SU-DHL-6 (cell line): Measurements from ENCODE around the gene ASCC2.

Experiments used
- H2AFZ ChIP-seq: fragments of 200-600 bp; sonication (generic); 2 replicates; pipeline ENCODE4 v1.6.1; 2014; ENCODE audit warnings: low read depth, mild to moderate bottlenecking, moderate library complexity, mixed read lengths, antibody characterized with exemption, low read length; ENCODE audit not compliant: severe bottlenecking
- H3F3A ChIP-seq: fragments of 200-600 bp; shearing (Covaris generic); 2 replicates; pipeline ENCODE4 v1.6.0; 2016; ENCODE audit warnings: antibody characterized with exemption, mild to moderate bottlenecking; ENCODE audit not compliant: insufficient read depth
- H3K27ac ChIP-seq: fragments of 200-600 bp; sonication (generic); 2 replicates; pipeline ENCODE4 v1.5.1; 2016; ENCODE audit warnings: low read depth, mild to moderate bottlenecking, low read length, moderate library complexity, mixed read lengths
- H3K27me3 ChIP-seq: fragments of 200-600 bp; sonication (generic), shearing (Covaris generic); 2 replicates; pipeline ENCODE4 v1.6.0; 2014; ENCODE audit warnings: mild to moderate bottlenecking, low read length
- H3K36me3 ChIP-seq: fragments of 200-600 bp; sonication (generic); 2 replicates; pipeline ENCODE4 v1.6.1; 2014; ENCODE audit warnings: mild to moderate bottlenecking, low read length, mixed read lengths
- H3K4me2 ChIP-seq: fragments of 300-600, 200-600 bp; shearing (Covaris generic), sonication (generic); 2 replicates; pipeline ENCODE4 v1.6.0; 2014; ENCODE audit warnings: low read length, low read depth, mild to moderate bottlenecking; ENCODE audit not compliant: poor library complexity, severe bottlenecking
- H3K4me3 ChIP-seq: fragments of 200-600 bp; sonication (generic); 2 replicates; pipeline ENCODE4 v1.5.1; 2014; ENCODE audit warnings: antibody characterized with exemption, low read length, mild to moderate bottlenecking, mixed read lengths; ENCODE audit not compliant: insufficient read depth, poor library complexity, severe bottlenecking
- H3K79me2 ChIP-seq: fragments of 200-600 bp; sonication (generic); 2 replicates; pipeline ENCODE4 v1.6.1; 2014; ENCODE audit warnings: mild to moderate bottlenecking, low read length, moderate library complexity; ENCODE audit not compliant: insufficient read depth
- H3K9ac ChIP-seq: fragments of 200-600 bp; sonication (generic); 2 replicates; pipeline ENCODE4 v1.7.0; 2014; ENCODE audit warnings: mild to moderate bottlenecking, low read length
- H3K9me2 ChIP-seq: fragments of 200-600 bp; sonication (generic); replicated peaks from 2 replicates; pipeline ENCODE4 v1.6.1; 2014; ENCODE audit warnings: low read length; ENCODE audit not compliant: insufficient read depth
- H3K9me3 ChIP-seq: fragments of 200-600 bp; sonication (generic); 2 replicates; pipeline ENCODE4 v1.6.1; 2014; ENCODE audit warnings: low read length, mixed read lengths; ENCODE audit not compliant: insufficient read depth
- H4K20me1 ChIP-seq: fragments of 200-600 bp; sonication (generic); 2 replicates; pipeline ENCODE4 v1.6.1; 2014; ENCODE audit warnings: low read depth, mild to moderate bottlenecking, antibody characterized with exemption, low read length, moderate library complexity, mixed read lengths
- CTCF ChIP-seq: fragments of 200-600 bp; sonication (generic); IDR thresholded peaks from one replicate; pipeline ENCODE4 v1.5.1; 2017; ENCODE audit warnings: antibody characterized with exemption, mild to moderate bottlenecking, low read length, moderate library complexity; ENCODE audit not compliant: insufficient read depth, poor library complexity, severe bottlenecking
- EZH2phosphoT487 ChIP-seq: fragments of 200-600 bp; sonication (generic), shearing (Covaris generic); conservative IDR thresholded peaks from 2 replicates; pipeline ENCODE4 v1.6.1; 2018; ENCODE audit warnings: mild to moderate bottlenecking, antibody characterized with exemption, low read length, moderate library complexity, mixed read lengths

ASCC2 gene

DNA sequence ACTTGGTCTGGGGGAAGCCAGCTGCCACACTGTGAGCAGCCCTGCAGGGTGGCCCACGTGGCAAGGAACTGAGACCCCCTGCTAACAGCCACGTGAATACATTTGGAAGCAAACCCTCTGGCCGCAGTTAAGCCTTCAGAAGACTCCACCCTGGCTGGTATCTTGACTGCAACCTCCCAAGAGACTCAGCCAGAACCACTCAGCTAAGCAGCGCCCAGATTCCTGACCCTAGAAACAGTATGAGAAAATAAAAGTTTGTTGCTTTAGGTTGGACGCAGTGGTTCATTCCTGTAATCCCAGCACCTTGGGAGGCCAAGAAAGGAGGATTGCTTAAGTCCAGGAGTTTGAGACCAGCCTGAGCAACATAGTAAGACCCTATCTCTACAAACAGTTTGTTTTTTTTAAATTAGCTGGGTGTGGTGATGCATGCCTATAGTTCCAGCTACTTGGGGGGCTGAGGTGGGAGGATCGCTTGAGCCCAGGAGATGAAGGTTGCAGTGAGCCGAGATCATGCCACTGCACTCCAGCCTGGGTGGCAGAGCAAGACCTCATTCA is 79.9 kb downstream of the ASCC2 start:
- no peaks in the 10 kb centered on the region for H4K20me1 ChIP-seq
- no peaks in the 10 kb centered on the region for H3K9me3 ChIP-seq
- no peak overlapping the region for H3K4me2 ChIP-seq
- H3K36me3 ChIP-seq: no peaks in the 10 kb centered on the region
- TF ChIP-seq EZH2phosphoT487 (no peak), CTCF (no peak)
- H3K4me3 ChIP-seq: no peak overlapping the region
- H3K9ac ChIP-seq: no peak overlapping the region
- no peaks in the 10 kb centered on the region for H3F3A ChIP-seq
- no peaks in the 10 kb centered on the region for H3K9me2 ChIP-seq
- H2AFZ ChIP-seq: no peak overlapping the region
- H3K79me2 ChIP-seq: no peaks in the 10 kb centered on the region
- no peaks in the 10 kb centered on the region for H3K27me3 ChIP-seq
- no peak overlapping the region for H3K27ac ChIP-seq

GRCh38 chr22:29757096-29757495 is 81.0 kb downstream of the ASCC2 start:
- Histone ChIP-seq H3K9me2 (no peaks in the 10 kb centered on the region), H3K36me3 (no peaks in the 10 kb centered on the region), H3K79me2 (no peaks in the 10 kb centered on the region), H2AFZ (no peak overlapping the region), H3F3A (no peaks in the 10 kb centered on the region), H3K4me3 (no peak overlapping the region), H3K27me3 (no peaks in the 10 kb centered on the region), H3K4me2 (no peak overlapping the region), H3K27ac (no peak overlapping the region), H4K20me1 (no peaks in the 10 kb centered on the region), H3K9ac (no peak overlapping the region), H3K9me3 (no peaks in the 10 kb centered on the region)
- no peak for TF ChIP-seq CTCF
- TF ChIP-seq EZH2phosphoT487: no peak

GRCh38 chr22:29756341-29756740 is 81.7 kb downstream of the ASCC2 start:
- H3K4me3 ChIP-seq: no peak overlapping the region
- no peaks in the 10 kb centered on the region for H3K79me2 ChIP-seq
- H3K27me3 ChIP-seq: no peaks in the 10 kb centered on the region
- H3K27ac ChIP-seq: no peak overlapping the region
- H3K9me3 ChIP-seq: no peaks in the 10 kb centered on the region
- H3K36me3 ChIP-seq: no peaks in the 10 kb centered on the region
- H2AFZ ChIP-seq: no peak overlapping the region
- TF ChIP-seq EZH2phosphoT487 (no peak), CTCF (no peak)
- no peaks in the 10 kb centered on the region for H3F3A ChIP-seq
- H3K9ac ChIP-seq: no peak overlapping the region
- no peak overlapping the region for H3K4me2 ChIP-seq
- H3K9me2 ChIP-seq: no peaks in the 10 kb centered on the region
- no peaks in the 10 kb centered on the region for H4K20me1 ChIP-seq
